Body of pancreas (tissue), 4 donors: ENCODE data around the gene YES1.

ENCODE experiments used
- POLR2A ChIP-seq, 3 donors: fragments of 450-650 bp; IDR thresholded peaks; one replicate each; pipeline ENCODE4 v1.6.1; 2016; ENCODE audit warnings: antibody characterized with exemption in 3 of 3, mild to moderate bottlenecking in 2 of 3
- TF ChIP-seq, protein P1 (sequence below), 7 experiments: fragments of 450-650 bp in 4 of 7; fragments of 200-600 bp in 3 of 7; sonication (generic) in 3 of 7; IDR thresholded peaks; one replicate each; pipeline ENCODE4 v1.5.1; 2016 to 2019; ENCODE audit warnings: antibody characterized with exemption in 7 of 7

DNA sequence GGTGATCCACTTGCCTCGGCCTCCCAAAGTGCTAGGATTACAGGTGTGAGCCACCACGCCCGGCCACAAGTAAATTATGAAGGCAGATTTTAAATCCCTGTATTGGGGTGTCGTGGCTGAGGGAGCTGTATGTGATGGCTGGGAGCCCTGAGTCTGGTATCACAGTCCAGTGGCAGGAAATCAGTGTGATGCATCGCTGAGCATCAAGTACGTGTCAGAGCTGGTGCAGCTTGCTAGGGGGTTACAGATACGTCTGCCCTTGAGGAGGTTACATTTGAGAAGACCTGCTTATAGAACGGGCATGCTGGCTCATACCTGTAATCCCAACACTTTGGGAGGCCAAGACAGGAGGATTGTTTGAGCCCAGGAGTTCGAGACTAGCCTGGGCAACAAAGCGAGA is 103.9 kb downstream of the YES1 start:
- TF ChIP-seq, protein P1, sequence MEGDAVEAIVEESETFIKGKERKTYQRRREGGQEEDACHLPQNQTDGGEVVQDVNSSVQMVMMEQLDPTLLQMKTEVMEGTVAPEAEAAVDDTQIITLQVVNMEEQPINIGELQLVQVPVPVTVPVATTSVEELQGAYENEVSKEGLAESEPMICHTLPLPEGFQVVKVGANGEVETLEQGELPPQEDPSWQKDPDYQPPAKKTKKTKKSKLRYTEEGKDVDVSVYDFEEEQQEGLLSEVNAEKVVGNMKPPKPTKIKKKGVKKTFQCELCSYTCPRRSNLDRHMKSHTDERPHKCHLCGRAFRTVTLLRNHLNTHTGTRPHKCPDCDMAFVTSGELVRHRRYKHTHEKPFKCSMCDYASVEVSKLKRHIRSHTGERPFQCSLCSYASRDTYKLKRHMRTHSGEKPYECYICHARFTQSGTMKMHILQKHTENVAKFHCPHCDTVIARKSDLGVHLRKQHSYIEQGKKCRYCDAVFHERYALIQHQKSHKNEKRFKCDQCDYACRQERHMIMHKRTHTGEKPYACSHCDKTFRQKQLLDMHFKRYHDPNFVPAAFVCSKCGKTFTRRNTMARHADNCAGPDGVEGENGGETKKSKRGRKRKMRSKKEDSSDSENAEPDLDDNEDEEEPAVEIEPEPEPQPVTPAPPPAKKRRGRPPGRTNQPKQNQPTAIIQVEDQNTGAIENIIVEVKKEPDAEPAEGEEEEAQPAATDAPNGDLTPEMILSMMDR (IDR thresholded peaks at IDR 0.05) = no peak
- TF ChIP-seq POLR2A (IDR thresholded peaks at IDR 0.05) = no peak
